ENCODE results near the gene BRSK2. TPM values are rescaled to one million over a fixed set of nuclear protein-coding genes. Genes with fewer than 3 reads are reported as not detected.
"Not testable (repeated sequence)": the region's sequence is repeated elsewhere in the genome, so short reads cannot be mapped to it uniquely, and the experiment has no call there.

BRSK2 gene
- total RNA-seq, 1 donor from 2014 or later, result 1.5 TPM

DNA sequence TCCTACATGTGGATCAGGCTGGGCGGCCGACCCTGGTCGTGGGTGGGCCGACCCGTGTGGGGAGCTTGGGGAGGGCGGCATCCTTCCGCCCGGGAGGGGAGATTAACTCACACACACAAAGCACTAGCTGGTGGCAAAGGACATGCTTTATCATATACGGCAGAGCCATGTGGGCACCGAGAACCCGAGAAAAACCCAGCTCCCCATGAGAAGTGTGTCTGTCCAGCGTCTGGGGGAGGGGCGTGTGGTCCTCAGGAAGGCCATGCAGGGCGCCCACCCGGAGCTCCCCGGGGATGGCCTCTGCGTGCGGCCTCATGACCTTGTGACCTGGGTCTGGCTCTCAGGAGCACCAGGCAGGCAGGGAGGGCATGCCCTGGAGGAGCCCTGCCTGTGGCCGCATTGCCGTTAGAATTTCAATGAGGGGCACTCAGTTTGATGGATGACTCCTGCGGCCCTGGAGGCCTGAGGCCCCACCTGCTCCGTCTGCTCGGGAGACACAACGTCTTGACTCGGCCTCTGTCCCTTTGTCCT lies 40.9 kb upstream of the BRSK2 start:
- DNase-seq (ENCODE audit: low spot score), result no peak
- no peak overlapping the region for H3K4me3 Mint-ChIP-seq (ENCODE audit: low read depth)
- intact Hi-C loops (cut with micrococcal nuclease), result no loop called here
- no peaks in the 10 kb centered on the region for H3K9me3 Mint-ChIP-seq
- H3K27ac Mint-ChIP-seq, result no peak overlapping the region
- no peaks in the 10 kb centered on the region for H3K4me1 Mint-ChIP-seq (ENCODE audit: low read depth)
- H3K36me3 Mint-ChIP-seq (ENCODE audit: low read depth), result no peaks in the 10 kb centered on the region
- H3K27me3 Mint-ChIP-seq (ENCODE audit: low read depth), result no peaks in the 10 kb centered on the region

DNA sequence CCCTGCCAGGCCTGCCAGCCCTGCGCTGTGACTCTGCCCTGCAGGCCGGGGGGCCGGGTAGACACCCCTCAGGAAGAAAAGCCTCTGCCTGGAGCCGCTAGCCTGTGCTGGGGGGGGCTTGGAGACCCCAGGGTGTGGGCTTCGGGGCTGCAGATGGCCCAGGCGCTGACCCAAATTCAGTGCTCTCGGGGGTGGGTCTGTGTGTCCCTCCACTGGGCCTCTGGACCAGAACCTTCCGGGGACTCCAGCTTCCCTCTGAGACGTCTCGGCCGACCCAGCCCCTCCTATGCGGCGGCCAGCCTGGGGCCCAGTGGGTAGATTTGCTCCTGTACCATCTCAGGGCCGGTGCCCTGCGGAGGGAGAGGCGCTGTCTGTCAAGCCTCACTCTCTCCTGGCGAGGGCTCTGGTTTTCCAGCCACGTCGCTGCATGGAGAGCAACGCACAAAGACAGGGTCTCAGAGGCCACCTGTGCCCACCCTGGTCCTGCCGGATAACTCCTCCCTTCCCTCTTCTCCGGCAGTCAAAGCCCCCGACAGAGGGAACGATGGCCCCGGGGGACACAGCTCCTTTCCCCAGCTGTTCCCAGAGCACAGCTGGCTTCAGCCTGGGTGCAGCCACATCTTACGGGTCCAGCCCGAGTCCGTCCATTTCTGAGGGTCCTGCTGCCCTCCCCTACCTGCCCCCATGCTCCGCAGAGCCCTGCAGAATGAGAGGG lies 40.2 kb upstream of the BRSK2 start:
- intact Hi-C loops (cut with micrococcal nuclease), result no loop called here
- DNase-seq (ENCODE audit: low spot score), result no peak
- no peaks in the 10 kb centered on the region for H3K36me3 Mint-ChIP-seq (ENCODE audit: low read depth)
- no peak overlapping the region for H3K4me3 Mint-ChIP-seq (ENCODE audit: low read depth)
- no peaks in the 10 kb centered on the region for H3K9me3 Mint-ChIP-seq
- no peak overlapping the region for H3K27ac Mint-ChIP-seq
- H3K27me3 Mint-ChIP-seq (ENCODE audit: low read depth), result no peaks in the 10 kb centered on the region
- H3K4me1 Mint-ChIP-seq (ENCODE audit: low read depth), result no peaks in the 10 kb centered on the region

DNA sequence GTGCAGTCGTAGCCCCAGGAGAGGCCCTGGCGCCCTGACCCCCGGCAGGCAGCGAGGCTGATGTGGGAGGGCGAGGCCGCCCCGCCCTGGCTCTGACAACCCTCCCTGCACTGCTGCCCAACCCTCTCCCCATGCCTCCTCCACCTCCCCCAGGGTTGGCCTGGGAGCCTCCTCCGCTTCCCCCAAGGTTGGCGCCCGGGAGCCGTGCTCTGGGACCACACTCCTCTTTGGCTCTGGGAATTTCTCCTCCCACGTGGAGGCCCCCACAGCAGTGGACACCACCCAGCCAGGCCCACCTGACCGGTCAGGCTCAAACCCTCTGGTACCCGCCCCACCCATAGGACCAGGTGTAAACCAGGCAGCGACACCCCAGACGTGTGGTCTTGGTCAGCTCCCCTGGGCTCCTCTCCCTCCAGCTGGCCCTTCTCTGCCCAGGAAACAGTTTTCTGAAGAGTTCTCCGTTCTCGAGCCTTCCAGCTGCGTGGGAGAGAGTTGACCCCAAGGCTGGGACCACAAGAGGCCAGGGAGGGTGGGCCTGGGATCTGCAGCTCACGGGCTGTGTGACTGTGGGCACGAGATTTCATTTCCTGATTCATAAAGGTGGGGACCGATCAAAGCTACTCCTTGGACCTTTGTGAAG lies 39.5 kb upstream of the BRSK2 start:
- Mint-ChIP-seq H3K4me1 (ENCODE audit: low read depth) (no peaks in the 10 kb centered on the region), H3K36me3 (ENCODE audit: low read depth) (no peaks in the 10 kb centered on the region), H3K27me3 (ENCODE audit: low read depth) (no peaks in the 10 kb centered on the region), H3K9me3 (no peaks in the 10 kb centered on the region), H3K27ac (no peak overlapping the region), H3K4me3 (ENCODE audit: low read depth) (no peak overlapping the region)
- no peak for DNase-seq (ENCODE audit: low spot score)
- intact Hi-C loops (cut with micrococcal nuclease), result no loop called here

DNA sequence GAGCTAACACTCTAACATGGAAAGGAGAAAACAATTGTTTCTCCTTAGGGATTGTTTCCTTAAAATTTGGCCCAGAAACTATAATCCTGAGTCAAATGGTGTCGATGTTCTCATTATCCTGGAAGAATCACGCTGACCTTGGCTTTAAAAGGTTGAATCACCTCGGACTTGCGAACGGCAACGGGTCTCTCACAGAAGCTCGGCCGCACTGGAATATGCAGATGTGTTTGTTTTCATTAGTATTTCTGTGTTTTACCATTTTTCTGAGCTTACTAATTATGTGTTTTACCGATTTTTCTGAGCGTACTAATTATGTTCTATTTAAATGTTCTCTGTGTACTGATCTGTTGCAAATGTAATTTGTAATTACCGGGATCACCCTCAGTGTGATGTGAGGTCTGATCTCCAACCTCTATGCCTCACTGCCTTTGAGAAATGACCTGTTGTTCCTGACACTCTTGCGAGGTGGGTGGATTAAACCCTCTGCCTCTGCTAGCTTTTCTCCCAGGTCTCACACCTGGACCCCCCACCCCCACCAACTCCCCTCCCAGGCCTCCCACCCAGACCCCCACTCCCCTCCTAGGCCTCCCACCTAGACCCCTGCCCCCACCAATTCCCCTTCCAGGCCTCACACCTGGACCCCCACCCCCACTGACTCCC lies 38.3 kb upstream of the BRSK2 start:
- Mint-ChIP-seq H3K27ac (no peak overlapping the region), H3K9me3 (no peaks in the 10 kb centered on the region), H3K4me1 (ENCODE audit: low read depth) (no peaks in the 10 kb centered on the region), H3K27me3 (ENCODE audit: low read depth) (no peaks in the 10 kb centered on the region), H3K36me3 (ENCODE audit: low read depth) (no peaks in the 10 kb centered on the region), H3K4me3 (ENCODE audit: low read depth) (no peak overlapping the region)
- DNase-seq (ENCODE audit: low spot score), result no peak
- intact Hi-C loops (cut with micrococcal nuclease), result no loop called here

DNA sequence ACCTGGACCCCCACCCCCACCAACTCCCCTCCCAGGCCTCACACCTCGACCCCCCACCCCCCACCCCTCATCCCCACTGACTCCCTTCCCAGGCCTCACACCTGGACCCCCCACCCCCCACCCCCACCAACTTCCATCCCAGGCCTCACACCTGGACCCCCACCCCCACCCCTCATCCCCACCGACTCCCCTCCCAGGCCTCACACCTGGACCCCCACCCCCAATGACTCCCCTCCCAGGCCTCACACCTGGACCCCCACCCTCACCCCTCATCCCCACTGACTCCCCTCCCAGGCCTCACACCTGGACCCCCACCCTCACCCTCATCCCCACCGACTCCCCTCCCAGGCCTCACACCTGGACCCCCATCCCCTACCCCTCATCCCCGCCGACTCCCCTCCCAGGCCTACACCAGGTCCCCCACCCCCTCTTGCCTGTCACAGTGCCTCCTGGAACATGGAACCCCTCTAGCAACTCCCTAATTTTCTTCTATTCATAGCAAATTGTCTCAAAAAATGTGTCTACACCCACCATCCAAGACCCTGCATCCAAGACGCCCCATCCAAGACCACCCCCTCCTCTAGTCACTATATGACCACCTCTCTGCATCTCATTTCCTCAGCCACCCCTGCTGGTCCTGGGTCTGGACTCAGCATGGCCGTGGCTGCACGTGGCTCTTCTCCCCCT lies 36.9 kb upstream of the BRSK2 start:
- Mint-ChIP-seq H3K4me3 (ENCODE audit: low read depth) (no peak overlapping the region), H3K36me3 (ENCODE audit: low read depth) (no peaks in the 10 kb centered on the region), H3K27ac (no peak overlapping the region), H3K27me3 (ENCODE audit: low read depth) (no peaks in the 10 kb centered on the region), H3K4me1 (ENCODE audit: low read depth) (no peaks in the 10 kb centered on the region), H3K9me3 (no peaks in the 10 kb centered on the region)
- no peak for DNase-seq (ENCODE audit: low spot score)
- intact Hi-C loops (cut with micrococcal nuclease), result no loop called here

DNA sequence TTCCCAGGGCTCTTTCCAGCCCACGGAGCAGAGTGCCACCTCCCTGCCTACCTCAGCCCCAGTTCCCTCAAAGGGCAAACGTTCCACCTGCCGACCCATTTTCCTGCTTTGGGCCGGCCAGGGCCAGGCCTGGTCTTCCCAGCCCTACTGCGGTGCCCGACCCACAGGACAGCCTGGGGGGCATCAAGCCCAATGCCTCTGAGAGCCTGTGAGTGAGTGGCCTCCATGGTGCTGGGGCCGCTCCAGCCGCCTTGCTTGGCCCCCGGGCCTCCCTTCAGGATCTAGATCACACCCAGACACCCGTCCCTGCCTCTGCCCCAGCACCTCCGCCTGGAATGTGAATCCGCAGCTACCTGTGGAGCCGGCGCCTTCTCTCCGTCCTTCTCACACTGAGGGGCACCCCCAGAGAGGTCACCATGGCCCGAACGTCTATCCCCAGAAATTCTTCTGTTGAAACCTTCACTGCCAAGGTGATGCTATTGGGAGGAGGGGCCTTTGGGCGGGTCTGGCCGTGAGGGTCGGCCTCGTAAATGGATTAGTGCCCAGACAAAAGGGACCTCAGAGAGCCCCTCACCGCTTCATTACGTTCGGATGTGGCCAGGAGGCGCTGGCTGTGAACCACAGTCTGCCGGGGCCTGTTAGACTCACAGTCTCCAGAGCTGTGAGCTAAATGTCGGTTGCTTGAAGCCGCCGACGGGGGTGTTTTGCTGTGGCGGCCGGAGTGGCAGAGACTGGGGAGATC lies 36.2 kb upstream of the BRSK2 start:
- Mint-ChIP-seq H3K4me3 (ENCODE audit: low read depth) (no peak overlapping the region), H3K27ac (no peak overlapping the region), H3K4me1 (ENCODE audit: low read depth) (no peaks in the 10 kb centered on the region), H3K9me3 (no peaks in the 10 kb centered on the region), H3K27me3 (ENCODE audit: low read depth) (no peaks in the 10 kb centered on the region), H3K36me3 (ENCODE audit: low read depth) (no peaks in the 10 kb centered on the region)
- intact Hi-C loops (cut with micrococcal nuclease), result no loop called here
- no peak for DNase-seq (ENCODE audit: low spot score)

DNA sequence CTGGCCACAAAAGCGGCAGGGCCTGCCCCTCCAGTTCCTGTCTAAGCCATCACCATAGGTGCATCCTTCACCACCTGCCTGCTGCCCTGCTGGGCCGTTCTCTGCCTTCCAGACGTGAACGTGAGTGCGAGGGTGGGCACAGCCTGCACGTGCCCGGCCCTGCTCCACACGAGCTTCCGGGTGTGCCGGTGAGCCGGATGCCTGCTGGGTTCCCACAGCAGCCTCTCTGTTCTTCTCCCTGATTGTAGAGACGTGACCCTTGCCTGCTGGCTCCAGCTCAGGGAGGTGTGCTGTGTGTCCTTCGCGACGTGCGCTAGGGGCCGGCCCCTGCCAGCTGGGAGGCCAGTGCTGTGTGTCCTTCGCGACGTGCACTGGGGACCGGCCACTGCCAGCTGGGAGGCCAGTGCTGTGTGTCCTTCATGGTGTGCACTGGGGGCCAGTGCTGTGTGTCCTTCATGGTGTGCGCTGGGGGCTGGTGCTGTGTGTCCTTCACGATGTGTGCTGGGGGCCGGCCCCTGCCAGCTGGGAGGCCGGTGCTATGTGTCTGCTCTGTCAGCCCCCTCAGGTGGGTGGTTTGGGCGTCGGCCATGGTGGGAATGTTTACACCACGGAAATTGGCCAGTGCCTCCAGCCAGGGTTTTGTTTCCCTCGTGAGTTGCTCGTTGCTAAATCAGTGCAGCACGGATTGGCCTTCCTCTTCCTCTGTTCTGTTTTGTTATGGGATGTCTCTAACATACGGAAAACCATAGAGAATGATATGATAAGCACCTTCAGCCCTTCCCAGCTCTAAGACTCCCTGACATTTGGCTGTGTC lies 35.4 kb upstream of the BRSK2 start:
- no peak overlapping the region for H3K27ac Mint-ChIP-seq
- no peak overlapping the region for H3K4me3 Mint-ChIP-seq (ENCODE audit: low read depth)
- H3K9me3 Mint-ChIP-seq, result no peaks in the 10 kb centered on the region
- no peaks in the 10 kb centered on the region for H3K36me3 Mint-ChIP-seq (ENCODE audit: low read depth)
- no peak for DNase-seq (ENCODE audit: low spot score)
- no peaks in the 10 kb centered on the region for H3K27me3 Mint-ChIP-seq (ENCODE audit: low read depth)
- no peaks in the 10 kb centered on the region for H3K4me1 Mint-ChIP-seq (ENCODE audit: low read depth)
- intact Hi-C loops (cut with micrococcal nuclease), result no loop called here

DNA sequence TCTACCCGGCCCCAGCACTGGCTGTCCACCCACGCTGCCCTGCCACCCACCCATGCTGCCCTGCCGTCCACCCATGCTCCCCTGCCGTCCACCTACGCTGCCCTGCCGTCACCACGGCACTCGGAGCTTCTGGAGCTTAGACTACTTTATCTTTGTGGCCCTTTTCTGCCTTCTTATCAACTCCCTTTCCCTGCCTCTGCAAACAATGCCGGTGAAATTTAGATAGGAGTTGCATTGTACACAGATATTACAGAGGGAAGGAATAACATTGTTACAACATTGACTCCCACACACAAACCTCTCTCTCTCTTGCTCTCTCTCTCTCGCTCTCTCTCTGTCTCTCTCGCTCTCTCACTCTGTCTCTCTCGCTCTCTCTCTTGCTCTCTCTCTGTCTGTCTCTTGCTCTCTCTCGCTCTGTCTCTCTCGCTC lies 33.7 kb upstream of the BRSK2 start:
- H3K27ac Mint-ChIP-seq, result no peak overlapping the region
- no peaks in the 10 kb centered on the region for H3K9me3 Mint-ChIP-seq
- H3K27me3 Mint-ChIP-seq (ENCODE audit: low read depth), result no peaks in the 10 kb centered on the region
- H3K4me1 Mint-ChIP-seq (ENCODE audit: low read depth), result no peaks in the 10 kb centered on the region
- H3K4me3 Mint-ChIP-seq (ENCODE audit: low read depth), result no peak overlapping the region
- no peaks in the 10 kb centered on the region for H3K36me3 Mint-ChIP-seq (ENCODE audit: low read depth)
- intact Hi-C loops (cut with micrococcal nuclease), result no loop called here
- DNase-seq (ENCODE audit: low spot score), result no peak

DNA sequence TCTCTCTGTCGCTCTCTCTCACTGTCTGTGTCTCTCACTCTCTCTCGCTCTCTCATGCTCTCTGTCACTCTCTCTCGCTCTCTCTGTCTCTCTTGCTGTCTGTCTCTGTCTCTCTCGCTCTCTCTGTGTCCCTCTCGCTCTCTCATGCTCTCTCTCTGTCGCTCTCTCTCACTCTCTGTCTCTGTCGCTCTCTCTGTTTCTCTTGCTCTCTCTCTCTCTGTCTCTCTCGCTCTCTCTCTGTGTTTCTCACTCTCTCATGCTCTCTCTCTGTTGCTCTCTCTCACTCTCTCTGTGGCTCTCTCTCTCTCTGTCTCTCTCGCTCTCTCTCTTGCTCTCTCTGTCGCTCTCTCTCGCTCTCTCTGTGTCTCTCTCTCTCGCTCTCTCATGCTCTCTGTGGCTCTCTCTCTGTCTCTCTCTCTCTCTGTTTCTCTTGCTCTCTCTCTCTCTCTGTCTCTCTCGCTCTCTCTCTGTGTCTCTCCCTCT lies 33.2 kb upstream of the BRSK2 start:
- no peaks in the 10 kb centered on the region for H3K36me3 Mint-ChIP-seq (ENCODE audit: low read depth)
- H3K9me3 Mint-ChIP-seq, result no peaks in the 10 kb centered on the region
- no peaks in the 10 kb centered on the region for H3K27me3 Mint-ChIP-seq (ENCODE audit: low read depth)
- DNase-seq (ENCODE audit: low spot score), result no peak
- intact Hi-C loops (cut with micrococcal nuclease), result no loop called here
- no peaks in the 10 kb centered on the region for H3K4me1 Mint-ChIP-seq (ENCODE audit: low read depth)
- no peak overlapping the region for H3K27ac Mint-ChIP-seq
- no peak overlapping the region for H3K4me3 Mint-ChIP-seq (ENCODE audit: low read depth)

DNA sequence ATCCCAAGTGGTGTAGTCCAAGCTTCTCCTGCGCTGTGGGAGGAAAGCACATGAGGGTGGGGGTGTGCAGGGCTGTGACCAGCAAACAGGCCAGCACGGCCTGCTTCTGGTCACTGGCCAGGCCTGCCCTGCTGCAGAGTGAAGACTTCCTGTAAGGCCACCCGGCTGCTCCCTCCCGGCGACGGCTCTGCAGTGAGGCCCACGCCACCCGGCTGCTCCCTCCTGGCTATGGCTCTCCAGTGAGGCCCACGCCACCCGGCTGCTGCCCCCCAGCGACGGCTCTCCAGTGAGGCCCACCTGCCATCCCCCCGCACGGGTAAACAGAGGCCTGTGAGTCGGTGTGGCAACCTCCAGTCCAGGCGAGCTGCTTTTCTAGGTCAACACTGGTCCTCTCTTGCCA lies 31.4 kb upstream of the BRSK2 start:
- no peak for DNase-seq (ENCODE audit: low spot score)
- Mint-ChIP-seq H3K4me1 (ENCODE audit: low read depth) (no peaks in the 10 kb centered on the region), H3K4me3 (ENCODE audit: low read depth) (no peak overlapping the region), H3K9me3 (no peaks in the 10 kb centered on the region), H3K36me3 (ENCODE audit: low read depth) (no peaks in the 10 kb centered on the region), H3K27ac (no peak overlapping the region), H3K27me3 (ENCODE audit: low read depth) (no peaks in the 10 kb centered on the region)
- intact Hi-C loops (cut with micrococcal nuclease), result no loop called here

DNA sequence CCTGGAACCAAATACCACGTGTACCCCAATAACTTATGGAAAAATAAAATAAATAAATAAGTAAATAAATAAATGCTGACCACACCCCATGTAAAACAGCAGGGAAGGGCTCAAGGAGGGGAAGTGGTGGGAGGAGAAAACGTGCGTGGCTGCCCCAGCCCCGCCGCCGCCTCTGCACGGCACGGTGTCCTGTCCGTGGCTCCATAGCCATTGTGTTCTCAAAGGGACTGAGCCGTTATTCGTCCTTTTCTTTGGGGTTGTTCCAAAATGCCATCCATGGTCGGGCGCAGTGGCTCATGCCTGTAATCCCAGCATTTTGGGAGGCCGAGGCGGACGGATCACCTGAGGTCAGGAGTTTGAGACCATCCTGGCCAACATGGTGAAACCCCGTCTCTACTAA lies 30.8 kb upstream of the BRSK2 start:
- intact Hi-C loops (cut with micrococcal nuclease); DNase-seq (ENCODE audit: low spot score); H3K27ac Mint-ChIP-seq; H3K4me3 Mint-ChIP-seq (ENCODE audit: low read depth); H3K27me3 Mint-ChIP-seq (ENCODE audit: low read depth); H3K9me3 Mint-ChIP-seq; H3K4me1 Mint-ChIP-seq (ENCODE audit: low read depth); H3K36me3 Mint-ChIP-seq (ENCODE audit: low read depth): not testable (repeated sequence)

DNA sequence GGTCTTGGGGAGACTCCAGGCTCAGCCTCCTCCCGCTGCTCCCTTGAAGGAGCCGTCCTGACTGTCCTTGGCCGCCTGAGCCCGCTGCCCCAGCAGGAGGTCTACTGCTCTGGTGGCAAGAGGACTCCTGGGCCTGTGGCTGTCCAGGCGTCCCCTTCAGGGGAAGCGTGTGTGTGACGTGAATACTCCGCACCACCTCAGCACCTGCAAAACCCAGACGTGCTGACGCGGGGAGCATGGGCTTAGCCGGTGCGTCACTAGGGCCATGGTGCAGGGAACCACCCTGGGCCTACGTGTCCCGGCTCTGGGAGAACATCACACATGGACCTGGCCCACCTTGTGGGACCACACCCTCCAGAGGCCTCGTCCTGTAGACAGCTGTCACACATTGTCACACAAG lies 30.2 kb upstream of the BRSK2 start:
- no peak for DNase-seq (ENCODE audit: low spot score)
- Mint-ChIP-seq H3K4me1 (ENCODE audit: low read depth) (no peaks in the 10 kb centered on the region), H3K9me3 (no peaks in the 10 kb centered on the region), H3K36me3 (ENCODE audit: low read depth) (no peaks in the 10 kb centered on the region), H3K27ac (no peak overlapping the region), H3K27me3 (ENCODE audit: low read depth) (no peaks in the 10 kb centered on the region), H3K4me3 (ENCODE audit: low read depth) (no peak overlapping the region)
- intact Hi-C loops (cut with micrococcal nuclease), result no loop called here
